ENCODE results near the gene ACP3.

Gene ACP3

DNA sequence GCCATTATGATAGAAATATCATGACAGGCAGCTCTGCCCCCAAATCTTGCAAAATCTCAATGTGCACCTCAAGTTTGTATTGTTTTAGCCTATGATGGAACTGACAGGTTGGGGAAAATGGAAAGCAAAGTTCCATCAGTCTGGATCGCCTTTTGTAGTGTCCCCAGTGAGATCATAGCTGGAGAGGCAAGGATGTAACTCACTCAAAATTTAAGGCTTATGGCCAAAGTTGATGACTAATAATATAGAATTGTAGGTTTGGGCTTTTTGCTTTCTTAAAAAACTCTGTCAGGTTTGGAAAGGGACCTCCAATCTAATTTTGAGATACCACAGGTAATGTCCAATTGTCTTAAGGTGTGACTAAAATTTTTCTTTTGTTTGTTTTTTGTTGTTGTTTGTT, 1.4 kb upstream of the ACP3 start:
- H3K4me3 ChIP-seq (ENCODE audit: low read depth, low read length) = no peak overlapping the region
- TF ChIP-seq, protein P1, sequence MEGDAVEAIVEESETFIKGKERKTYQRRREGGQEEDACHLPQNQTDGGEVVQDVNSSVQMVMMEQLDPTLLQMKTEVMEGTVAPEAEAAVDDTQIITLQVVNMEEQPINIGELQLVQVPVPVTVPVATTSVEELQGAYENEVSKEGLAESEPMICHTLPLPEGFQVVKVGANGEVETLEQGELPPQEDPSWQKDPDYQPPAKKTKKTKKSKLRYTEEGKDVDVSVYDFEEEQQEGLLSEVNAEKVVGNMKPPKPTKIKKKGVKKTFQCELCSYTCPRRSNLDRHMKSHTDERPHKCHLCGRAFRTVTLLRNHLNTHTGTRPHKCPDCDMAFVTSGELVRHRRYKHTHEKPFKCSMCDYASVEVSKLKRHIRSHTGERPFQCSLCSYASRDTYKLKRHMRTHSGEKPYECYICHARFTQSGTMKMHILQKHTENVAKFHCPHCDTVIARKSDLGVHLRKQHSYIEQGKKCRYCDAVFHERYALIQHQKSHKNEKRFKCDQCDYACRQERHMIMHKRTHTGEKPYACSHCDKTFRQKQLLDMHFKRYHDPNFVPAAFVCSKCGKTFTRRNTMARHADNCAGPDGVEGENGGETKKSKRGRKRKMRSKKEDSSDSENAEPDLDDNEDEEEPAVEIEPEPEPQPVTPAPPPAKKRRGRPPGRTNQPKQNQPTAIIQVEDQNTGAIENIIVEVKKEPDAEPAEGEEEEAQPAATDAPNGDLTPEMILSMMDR (IDR thresholded peaks at IDR 0.05; ENCODE audit: low read depth, low read length, missing control alignments) = no peak
- DNase-seq (ENCODE audit: low read depth) = no peak

DNA sequence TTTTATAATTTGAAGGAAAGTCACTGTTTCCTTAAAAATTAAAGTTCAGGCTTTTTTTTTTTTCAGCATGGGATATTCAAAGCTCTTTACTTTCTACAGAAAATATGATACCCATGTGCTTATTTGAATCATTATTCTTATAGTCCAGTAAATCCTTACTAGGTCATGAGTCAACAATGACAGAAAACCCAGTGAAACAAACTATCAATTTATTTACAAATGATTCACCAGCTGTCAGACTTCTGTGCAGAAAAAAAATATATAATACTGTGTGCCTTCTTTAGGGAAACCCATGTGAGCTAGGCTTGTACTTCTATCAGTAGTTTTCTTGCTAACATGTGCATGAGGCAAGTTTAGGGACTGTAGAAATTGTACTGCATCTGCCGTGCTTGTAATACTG, 1.2 kb downstream of the ACP3 start:
- H3K4me3 ChIP-seq (ENCODE audit: low read depth, low read length) = no peak overlapping the region
- DNase-seq (ENCODE audit: low read depth) = no peak
- TF ChIP-seq, protein P1 (IDR thresholded peaks at IDR 0.05; ENCODE audit: low read depth, low read length, missing control alignments) = no peak

DNA sequence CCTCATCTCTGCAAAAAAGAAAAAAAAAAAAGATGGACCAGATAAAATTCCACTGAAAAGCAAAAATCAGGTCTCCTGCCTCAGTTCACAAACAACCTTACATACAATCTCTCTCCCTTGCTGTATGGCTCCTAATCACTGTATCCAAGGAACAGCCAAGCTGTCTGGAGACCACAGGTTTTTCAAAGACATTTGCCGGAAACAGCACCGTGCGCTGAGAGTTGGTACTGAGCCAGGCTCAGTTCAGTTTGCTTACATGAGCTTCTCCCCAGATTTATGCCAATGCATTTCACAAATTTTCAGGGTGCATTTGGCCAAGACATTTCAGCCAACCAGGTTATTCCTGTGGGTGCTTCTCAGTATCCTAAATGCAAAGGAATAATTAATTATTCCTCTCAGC, 4.1 kb downstream of the ACP3 start:
- TF ChIP-seq, protein P1 (IDR thresholded peaks at IDR 0.05; ENCODE audit: low read depth, low read length, missing control alignments) = no peak
- DNase-seq (ENCODE audit: low read depth) = no peak
- no peak overlapping the region for H3K4me3 ChIP-seq (ENCODE audit: low read depth, low read length)

DNA sequence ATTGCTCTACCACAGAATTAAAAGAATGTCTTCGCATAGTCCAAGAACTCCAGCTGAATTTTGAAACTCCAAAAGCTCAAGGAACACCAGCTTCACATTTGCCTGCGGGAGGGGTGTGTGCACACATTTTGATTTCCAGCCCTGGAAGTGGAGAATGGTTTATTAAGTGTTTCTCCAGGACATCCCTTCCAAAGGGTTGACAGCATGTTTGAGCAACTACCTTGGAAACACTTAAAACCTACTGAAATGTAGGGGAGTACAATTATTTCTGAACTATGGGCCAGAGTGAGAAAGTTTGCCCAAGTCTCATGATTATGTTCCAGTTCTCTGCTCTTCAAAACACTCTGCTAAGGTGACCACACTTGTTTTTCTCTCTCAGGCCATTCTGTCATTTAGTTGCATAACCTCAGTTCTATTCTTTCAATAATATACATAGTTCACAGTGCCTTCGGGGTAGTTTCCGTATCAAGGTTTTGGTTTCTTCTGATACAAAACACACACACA, 7.9 kb downstream of the ACP3 start:
- no peak overlapping the region for H3K4me3 ChIP-seq (ENCODE audit: low read depth, low read length)
- no peak for DNase-seq (ENCODE audit: low read depth)
- TF ChIP-seq, protein P1 (IDR thresholded peaks at IDR 0.05; ENCODE audit: low read depth, low read length, missing control alignments) = no peak

DNA sequence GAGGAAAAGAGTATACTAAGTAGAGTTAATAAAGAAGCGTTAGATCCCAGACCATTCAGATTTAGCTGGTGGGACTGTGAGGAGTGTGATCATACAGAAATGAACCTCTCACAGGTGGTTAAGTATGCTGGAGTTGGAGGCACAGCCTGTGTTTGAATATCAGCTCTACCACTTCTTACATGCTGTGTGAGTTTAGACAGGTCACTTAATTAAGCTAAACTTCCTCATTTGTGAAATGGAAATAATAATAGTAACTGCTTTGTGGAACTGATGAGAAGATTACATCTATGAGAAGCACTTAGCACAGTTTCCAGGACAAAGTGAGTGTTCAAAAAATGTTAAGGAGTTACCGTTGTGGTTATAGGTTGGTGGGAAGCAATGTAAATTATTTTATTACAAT, 8.4 kb downstream of the ACP3 start:
- no peak overlapping the region for H3K4me3 ChIP-seq (ENCODE audit: low read depth, low read length)
- TF ChIP-seq, protein P1 (IDR thresholded peaks at IDR 0.05; ENCODE audit: low read depth, low read length, missing control alignments) = no peak
- DNase-seq (ENCODE audit: low read depth) = no peak

DNA sequence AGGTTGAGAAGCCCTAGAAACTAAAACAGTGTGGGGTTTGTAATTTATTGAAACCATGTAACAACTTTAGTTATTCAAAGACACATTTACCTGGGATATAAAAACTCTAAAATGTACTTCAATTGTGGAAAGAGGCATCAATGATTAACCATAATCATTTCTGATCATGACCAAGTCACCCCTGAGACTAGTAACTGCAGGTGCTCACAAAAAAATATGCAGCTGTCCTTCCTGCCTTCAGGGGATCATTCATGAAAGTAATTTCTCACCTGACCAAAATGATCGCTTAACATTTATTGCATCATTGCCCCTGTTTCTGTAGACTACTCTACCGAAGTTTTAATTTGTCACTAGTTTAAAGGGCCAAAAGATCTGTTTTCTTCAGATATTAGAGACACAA, 9.0 kb downstream of the ACP3 start:
- TF ChIP-seq, protein P1 (IDR thresholded peaks at IDR 0.05; ENCODE audit: low read depth, low read length, missing control alignments) = no peak
- H3K4me3 ChIP-seq (ENCODE audit: low read depth, low read length) = no peak overlapping the region
- no peak for DNase-seq (ENCODE audit: low read depth)

DNA sequence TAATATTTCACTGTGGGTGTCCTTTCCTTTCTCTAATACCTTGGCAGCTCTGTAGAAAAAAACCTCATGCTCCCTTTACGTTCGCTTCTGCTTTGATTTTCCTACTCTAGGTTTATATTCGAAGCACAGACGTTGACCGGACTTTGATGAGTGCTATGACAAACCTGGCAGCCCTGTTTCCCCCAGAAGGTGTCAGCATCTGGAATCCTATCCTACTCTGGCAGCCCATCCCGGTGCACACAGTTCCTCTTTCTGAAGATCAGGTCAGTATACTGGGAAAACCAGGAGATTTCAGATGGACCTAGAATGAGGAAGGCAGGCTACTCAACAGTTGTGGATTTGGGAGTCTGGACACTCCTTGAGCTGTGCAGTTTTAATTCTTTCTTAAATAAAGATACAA, 14.9 kb downstream of the ACP3 start:
- DNase-seq (ENCODE audit: low read depth) = no peak
- TF ChIP-seq, protein P1 (IDR thresholded peaks at IDR 0.05; ENCODE audit: low read depth, low read length, missing control alignments) = no peak
- no peak overlapping the region for H3K4me3 ChIP-seq (ENCODE audit: low read depth, low read length)

Measured in GM12864 (cell line).